CD4-positive, alpha-beta T cell treated with Interleukin-15 for 4 hours (primary cell): Measurements from ENCODE around the gene HBG2.
"Not testable (repeated sequence)": the region's sequence is repeated elsewhere in the genome, so short reads cannot be mapped to it uniquely, and the experiment has no call there.

Experiments used
- DNase-seq: peaks from one replicate; pipeline ENCODE4 v3.0.0-alpha.2; 2020; ENCODE audit warnings: low spot score

HBG2 gene

DNA sequence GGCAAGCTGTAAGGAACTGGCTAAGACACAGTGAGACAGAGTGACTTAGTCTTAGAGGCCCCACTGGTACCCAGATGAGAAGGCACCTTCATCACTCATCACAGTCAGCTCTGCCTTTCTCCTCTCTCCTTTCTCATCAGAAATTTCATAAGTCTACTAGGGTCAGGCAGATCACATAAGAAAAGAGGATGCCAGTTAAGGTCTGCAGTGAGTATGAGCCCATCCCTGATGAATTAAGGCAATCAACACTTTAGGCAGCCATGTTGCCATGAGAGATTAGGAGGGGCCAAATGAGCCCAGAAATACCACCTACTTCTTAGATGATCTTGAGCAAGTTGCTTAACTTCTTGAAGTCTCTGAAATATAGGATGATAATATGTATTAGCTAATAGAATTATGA lies 27.0 kb upstream of the HBG2 start:
- no peak for DNase-seq

DNA sequence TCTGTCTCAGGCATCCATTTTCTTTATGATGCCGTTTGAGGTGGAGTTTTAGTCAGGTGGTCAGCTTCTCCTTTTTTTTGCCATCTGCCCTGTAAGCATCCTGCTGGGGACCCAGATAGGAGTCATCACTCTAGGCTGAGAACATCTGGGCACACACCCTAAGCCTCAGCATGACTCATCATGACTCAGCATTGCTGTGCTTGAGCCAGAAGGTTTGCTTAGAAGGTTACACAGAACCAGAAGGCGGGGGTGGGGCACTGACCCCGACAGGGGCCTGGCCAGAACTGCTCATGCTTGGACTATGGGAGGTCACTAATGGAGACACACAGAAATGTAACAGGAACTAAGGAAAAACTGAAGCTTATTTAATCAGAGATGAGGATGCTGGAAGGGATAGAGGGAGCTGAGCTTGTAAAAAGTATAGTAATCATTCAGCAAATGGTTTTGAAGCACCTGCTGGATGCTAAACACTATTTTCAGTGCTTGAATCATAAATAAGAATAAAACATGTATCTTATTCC lies 26.1 kb upstream of the HBG2 start:
- no peak for DNase-seq

DNA sequence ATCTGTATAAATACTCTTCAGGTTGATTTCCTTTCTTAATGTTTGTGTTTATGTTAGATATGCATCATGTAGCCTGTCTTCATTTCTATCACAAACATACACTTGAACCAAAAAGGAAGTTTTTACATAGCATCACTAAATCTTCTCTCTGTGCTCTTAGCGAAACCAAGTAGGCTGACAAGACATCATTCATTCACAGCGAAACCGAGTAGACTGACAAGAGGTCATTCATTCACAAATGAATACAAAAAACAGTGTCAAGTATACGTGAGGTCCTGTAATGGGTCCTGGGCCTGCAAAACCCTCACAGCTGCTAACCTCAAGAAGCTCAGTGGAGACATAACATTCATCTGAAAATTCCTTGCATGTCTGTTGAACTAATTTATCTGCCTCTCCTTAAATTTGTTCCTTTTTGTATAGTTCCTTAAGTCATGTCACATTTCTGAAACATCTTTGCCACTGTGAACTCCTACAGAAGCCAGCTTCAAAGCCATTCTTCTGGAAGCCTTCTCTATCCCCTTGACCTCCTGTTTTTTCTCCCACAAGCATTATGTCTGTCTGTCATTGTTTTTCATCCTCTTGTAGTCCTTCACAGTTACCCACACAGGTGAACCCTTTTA lies 25.0 kb upstream of the HBG2 start:
- no peak for DNase-seq

DNA sequence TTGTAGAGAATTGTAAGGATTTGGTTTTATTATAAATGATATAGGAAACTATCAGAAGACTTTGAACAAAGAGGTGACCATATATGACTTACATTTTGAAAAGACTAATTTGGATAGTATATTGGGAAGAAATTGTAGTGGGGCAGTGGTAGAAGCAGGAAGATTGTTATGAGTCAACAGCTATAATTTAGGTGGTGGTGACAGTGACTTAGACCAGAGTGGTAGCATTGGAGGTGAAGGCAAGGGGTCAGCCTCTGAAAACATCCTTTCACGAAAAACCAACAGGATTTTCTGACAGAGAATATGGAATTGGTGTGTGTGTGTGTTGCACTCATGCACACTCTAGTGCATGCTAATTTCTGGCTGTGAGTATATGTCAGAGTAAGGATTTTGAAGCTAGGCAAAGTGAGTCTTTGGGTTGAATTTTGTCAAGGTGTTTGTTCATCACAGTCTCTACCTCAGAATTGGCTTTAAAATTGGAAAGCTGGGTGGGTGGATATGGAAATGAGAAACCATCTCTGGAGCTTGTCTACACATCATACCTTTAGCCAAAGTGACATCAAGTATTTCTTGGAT lies 23.3 kb upstream of the HBG2 start:
- no peak for DNase-seq

DNA sequence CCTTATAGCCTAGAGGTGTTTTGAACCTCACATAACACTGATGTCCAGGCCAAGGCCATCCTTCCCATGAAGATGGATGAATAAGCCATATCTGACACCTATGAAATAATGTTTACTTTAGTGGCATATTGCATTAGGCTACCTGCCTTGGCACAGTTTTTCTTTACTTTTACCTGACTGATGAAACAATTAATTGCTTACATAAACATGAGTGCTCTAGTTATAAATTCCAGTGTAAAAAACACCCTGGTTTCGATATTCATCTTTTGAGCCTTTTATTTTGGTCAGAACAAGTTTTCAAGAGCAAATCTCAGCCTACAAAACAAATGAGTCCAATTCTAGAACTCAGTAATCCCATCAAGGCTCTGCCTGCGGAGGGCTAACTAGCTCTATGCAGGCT lies 22.1 kb upstream of the HBG2 start:
- no peak for DNase-seq

DNA sequence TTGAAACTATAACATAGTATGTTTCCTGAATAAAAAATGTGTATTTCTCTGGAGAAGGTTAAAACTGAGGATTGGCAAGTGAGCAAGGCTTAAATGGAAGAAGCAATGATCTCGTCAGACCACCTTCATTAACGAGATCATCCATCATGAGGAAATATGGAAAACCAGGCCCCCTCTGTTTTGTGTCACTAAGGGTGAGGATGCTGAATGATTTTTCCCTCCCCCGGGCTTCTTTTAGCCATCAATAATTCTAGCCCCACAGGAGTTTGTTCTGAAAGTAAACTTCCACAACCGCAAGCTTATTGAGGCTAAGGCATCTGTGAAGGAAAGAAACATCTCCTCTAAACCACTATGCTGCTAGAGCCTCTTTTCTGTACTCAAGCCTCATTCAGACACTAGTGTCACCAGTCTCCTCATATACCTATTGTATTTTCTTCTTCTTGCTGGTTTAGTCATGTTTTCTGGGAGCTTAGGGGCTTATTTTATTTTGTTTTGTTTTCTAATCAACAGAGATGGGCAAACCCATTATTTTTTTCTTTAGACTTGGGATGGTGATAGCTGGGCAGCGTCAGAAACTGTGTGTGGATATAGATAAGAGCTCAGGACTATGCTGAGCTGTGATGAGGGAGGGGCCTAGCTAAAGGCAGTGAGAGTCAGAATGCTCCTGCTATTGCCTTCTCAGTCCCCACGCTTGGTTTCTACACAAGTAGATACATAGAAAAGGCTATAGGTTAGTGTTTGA lies 21.0 kb upstream of the HBG2 start:
- DNase-seq: no peak

DNA sequence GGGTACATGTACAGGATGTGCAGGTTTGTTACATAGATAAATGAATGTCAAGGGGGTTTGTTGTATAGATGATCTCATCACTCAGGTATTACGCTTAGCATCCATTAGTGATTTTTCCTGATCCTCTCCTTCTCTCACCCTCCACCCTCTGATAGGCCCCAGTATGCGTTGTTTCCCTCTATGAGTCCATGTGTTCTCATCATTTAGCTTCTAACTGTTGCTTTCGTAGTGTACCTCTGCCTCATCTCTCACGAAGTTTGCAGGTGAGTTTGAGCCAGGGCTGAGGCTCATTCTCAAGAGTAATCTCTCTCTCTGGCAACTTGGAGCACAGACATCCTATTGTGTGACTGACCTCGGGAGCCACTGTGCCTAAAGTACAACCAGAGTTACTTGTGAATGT lies 19.8 kb upstream of the HBG2 start:
- DNase-seq: no peak

DNA sequence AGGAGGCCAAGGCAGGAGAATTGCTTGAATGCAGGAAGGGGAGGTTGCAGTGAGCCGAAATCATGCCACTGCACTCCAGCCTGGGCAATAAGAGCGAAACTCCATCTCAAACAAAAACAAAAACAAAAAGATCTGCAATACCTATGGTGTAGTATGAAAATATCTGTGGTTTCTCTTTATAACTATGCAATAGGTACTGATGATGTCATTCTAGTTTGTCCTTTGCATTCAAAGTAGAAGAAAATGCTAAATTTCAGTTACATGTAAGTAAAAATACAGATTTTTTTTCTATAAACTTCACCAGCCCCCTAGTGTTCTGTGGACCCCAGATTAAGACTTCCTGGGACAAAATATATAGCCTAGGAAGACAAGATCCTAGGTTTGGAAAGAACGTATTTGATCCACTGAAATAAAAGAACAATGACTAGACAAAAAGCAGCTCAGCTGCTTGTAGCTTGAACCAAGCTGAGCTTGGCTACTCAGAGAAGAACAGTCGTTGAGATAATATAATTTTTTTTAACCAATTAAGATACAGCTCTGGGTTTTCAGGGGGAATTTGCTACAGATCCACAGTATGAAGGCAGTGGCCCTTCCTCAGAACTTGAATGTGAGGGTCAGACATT lies 17.9 kb upstream of the HBG2 start:
- DNase-seq: no peak

DNA sequence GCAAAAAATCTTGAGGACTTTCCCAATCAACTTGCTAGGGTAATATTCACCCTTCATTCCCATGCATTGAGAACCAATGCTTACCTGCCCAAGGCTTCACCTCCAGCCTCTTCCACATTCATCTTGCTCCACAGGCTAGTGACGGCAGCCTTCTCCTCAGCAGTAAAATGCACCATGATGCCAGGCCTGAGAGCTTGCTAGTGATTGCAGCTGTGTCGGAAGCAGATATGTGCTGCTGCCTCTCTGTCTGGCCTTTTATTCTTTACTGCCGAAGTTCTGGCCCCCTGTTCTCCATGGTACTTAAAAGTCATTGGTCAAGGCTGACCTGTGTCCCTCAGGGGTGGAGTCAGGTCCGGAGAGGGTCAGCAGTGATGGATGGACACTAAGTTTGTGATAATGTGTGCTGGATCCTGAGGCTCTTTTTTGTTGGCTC lies 15.2 kb upstream of the HBG2 start, which contains the start of gene HBE1:
TSS of gene HBE1 (minus strand) at position 231 of the 433 bp plus-strand sequence. CDS start at position 176, 55 bp downstream.
- DNase-seq: no peak

DNA sequence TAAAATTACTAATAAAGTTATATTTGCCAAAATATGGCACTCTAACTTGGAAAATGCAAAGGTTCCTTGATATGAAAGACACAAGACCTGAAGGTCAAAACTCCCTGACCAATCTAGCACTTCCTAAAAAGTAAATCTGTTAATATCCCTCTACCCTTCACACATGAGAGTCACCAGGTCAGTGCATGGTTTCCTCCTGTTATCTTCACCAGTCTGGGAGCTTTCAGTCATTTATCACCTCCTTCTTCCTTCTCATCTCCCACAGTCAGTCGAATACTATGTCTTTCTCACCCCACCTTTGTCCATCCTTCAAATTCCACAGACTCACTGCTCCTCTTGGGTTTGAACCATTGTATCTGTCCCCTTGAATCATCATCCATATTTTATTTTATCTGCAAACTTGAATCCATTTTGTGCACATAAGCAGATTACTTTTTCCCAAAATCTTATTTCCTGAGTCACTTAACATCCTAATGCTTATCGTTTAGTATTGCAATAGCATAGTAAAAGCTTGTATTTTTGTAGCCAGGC lies 12.5 kb upstream of the HBG2 start:
- no peak for DNase-seq

DNA sequence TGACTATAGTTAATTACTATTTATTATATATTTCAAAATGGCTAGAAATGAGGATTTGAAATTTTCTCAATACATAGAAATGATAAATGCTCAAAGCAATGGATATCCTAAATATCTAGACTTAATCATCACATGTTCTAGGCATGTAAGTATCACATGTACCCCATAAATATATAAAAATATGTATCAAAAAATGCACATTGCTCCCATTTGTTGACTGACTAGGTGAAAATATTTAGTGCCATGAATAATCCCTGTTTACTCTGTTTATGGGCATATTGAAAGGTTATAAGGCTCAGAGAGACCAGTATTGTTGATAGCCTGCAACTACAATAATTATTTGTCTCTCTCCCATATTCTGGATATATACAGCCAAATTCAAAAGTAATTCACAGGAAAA lies 12.0 kb upstream of the HBG2 start:
- DNase-seq: no peak

DNA sequence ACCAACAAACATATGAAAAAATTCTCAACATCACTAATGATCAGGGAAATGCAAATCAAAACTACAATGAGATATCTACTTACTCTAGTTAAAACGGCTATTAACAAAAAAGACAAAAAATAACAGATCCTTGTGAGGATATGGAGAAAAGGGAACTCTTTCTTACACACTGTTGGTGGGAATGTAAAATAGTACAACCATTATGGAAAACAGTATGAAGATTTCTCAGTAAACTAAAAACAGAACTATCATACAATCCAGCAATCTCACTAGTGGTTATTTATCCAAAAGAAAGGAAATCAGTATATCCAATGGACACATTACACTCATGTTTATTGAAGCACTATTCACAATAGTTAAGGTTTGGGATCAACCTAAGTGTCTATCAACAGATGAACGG lies 11.3 kb upstream of the HBG2 start:
- no peak for DNase-seq

DNA sequence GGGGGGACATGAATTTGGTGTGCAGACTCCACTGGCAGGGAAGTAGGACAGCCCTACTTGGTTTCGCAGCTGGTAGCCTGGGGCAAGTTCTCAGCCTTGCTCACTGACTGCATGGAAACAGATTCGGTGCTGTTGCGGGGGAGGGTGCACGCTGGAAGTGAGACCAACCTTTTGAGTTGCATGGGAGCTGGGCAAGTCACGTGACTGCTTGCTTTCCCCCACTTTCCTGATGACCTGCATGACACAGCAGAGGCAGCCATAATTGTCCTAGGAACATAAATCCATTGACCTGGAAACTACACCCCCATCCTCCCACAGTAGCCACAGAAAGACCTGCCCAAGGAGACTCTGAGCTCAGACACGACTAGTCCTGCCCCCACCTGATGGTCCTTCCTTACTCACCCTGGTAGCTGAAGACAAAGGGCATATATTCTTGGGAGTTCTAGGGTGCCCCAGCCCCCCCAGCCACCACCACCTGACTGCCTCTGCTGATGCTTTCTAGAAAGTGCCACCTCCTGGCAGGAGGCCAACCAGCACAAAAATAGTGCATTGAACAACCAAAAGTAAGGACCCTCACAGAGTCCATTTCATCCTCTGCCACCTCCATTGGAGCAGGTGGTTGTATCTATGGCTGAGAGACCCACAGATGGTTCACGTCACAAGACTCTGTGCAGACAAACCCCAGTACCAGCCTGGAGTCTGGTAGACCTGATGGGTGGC lies 4.1 kb upstream of the HBG2 start:
- DNase-seq: no peak

DNA sequence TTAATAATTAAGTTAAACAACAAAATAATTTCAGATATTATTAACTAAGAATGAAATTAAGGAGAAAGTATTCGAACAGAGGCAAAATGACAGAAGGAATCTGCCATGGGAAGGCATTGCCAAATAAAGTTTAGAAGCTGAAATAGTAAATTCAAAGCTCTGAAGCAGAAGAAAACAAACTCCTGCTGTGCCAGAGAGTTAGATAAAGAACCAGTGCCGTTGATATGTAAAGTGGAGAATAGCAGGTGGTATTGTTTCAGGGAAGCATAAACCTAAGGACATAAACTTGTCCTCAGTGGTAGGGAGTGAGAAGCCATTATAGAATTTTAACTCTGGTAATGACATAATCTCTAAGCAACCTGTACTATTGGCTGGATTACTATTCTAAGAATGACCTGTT lies 2.7 kb upstream of the HBG2 start:
- DNase-seq: no peak

DNA sequence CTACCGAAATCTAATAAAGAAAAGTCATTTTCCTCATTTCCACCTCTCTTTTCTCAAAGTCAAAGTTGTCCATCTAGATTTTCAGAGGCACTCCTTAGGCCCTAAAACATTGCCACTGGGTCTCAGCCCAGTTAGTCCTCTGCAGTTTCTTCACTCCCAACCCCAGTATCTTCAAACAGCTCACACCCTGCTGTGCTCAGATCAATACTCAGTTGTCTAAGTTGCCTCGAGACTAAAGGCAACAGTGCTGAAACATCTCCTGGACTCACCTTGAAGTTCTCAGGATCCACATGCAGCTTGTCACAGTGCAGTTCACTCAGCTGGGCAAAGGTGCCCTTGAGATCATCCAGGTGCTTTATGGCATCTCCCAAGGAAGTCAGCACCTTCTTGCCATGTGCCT lies 558 bp downstream of the HBG2 start:
- not testable (repeated sequence) for DNase-seq

DNA sequence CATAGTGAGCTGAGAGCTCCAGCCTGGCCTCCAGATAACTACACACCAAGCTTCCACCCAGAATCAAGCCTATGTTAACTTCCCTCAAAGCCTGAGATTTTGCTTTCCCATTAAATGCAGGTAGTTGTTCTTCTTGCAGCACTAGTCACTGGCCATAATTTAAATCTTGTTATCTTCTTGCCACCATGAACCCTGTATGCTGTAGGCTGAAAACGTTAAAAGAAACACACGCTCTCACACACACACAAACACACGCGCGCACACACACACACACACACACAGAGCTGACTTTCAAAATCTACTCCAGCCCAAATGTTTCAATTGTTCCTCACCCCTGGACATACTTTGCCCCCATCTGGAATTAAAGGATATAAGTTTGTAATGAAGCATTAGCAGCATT lies 1.1 kb downstream of the HBG2 start:
- DNase-seq: not testable (repeated sequence)

DNA sequence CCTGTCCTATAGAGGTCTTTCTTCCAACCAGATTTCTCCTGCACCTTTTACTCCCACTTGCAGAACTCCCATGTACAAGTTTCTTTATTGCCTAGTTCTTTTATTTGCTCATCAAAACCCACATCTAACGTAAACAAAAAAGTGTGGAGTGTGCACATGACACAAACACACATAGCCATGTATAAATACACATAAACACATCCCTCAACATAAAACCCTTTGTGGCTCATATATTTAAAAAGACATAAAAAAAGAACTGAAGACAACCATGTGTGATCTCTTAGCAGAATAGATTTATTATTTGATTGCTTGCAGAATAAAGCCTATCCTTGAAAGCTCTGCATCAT lies 1.7 kb downstream of the HBG2 start:
- no peak for DNase-seq

DNA sequence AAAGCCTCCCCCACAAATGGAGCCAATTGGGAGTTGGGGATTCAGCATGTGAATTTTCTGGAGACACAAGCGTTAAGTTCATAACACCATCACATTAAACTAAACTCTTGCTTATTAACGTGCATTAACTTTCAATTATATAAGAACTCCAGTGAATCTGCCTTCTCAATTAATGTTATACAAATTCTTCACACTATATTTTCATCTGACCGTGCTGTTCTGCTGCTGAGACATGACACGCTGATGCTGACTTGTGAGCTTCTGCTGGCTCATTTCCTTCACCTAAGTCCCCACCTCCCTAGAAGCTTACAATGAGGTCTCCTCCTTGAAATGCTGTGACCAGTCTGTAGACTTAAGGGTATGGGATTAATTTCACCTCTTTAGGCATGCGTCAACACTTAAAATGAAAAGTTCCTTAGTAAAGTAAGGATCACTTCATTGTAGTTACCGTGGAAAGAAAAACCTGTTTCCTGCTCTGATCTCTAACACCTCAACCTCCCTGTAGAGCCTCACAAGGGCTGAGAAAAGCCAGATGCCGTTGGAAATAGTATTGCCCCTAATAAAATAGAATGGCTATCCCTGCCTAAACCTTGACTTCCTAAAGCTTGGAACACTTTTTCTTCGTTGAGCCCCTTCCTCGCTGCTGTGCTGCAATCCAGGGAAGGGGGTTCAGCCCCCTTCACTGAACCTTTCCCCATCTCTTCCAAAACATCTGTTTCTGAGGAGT lies 2.2 kb downstream of the HBG2 start:
- no peak for DNase-seq

DNA sequence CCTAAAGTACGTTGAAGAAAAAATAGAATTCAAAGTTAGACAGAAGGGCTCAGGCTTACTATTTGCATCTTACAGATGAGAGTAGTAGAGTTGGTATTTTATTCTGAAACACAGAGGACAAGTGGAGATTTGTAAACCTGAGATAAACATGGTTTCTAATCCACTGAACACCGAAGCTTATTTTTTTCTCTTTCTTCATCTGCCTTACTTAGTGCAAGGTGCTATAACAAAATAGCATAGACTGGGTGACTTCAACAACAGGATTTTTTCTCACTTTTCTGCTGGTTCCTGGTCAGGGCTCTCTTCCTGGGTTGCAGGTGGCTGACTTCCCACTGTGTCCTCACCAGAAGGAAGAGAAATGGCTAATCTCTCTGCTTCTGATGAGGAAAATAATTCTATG lies 2.8 kb downstream of the HBG2 start:
- DNase-seq: no peak

DNA sequence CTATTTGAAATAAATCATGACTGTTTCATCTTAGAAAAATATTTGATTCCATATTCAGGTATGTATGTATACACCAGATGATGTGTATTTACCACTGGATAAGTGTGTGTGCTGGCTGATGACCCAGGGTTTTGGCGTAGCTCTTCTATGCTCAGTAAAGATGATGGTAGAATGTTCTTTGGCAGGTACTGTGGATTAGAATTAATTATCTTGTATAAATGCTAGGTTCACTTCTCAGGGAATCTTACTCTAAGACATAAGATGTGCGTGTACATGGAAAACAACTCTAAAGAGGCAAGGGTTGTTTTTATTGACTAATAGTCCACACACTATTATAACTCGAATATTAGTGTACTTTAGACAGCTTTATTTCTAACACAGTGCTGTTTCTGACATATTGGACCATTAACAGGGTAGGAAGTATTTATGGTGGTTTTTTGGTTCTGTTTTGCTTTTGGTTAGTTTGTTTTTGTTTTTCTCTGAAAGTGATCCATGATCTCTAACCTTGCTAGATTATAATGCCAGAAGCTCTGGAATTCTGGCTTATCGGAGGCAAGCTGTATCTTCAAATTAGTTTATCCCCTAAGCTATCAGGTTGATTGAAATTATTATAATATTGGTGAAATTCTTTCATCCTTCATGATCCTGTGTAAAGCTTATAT lies 3.9 kb downstream of the HBG2 start:
- DNase-seq: no peak
